OCI-LY1 (cell line): ENCODE data around the gene DACH1.

Source experiments
- H2AFZ ChIP-seq: fragments of 200-600 bp; sonication (generic), shearing (Covaris generic); 2 replicates; pipeline ENCODE4 v1.6.0; 2014; ENCODE audit warnings: antibody characterized with exemption, mild to moderate bottlenecking, low read length
- H3F3A ChIP-seq: fragments of 200-600 bp; sonication (generic), shearing (Covaris generic); 2 replicates; pipeline ENCODE4 v1.6.0; 2014; ENCODE audit warnings: mild to moderate bottlenecking, antibody characterized with exemption, low read length, moderate library complexity; ENCODE audit not compliant: insufficient read depth
- H3K27ac ChIP-seq: fragments of 200-600 bp; sonication (generic); 2 replicates; pipeline ENCODE4 v1.5.1; 2014; ENCODE audit warnings: low read length, mixed run types, mild to moderate bottlenecking, low read depth; ENCODE audit not compliant: poor library complexity, severe bottlenecking
- H3K27me3 ChIP-seq: fragments of 200-600 bp; sonication (generic); 2 replicates; pipeline ENCODE4 v1.6.0; 2014; ENCODE audit warnings: antibody characterized with exemption, mild to moderate bottlenecking, low read length, moderate library complexity; ENCODE audit not compliant: insufficient read depth
- H3K36me3 ChIP-seq: fragments of 200-600 bp; sonication (generic); 2 replicates; pipeline ENCODE4 v1.6.1; 2014; ENCODE audit warnings: mild to moderate bottlenecking, antibody characterized with exemption, low read length, moderate library complexity, mixed read lengths; ENCODE audit not compliant: insufficient read depth
- H3K4me1 ChIP-seq: fragments of 200-600 bp; sonication (generic); 2 replicates; pipeline ENCODE4 v1.5.1; 2014; ENCODE audit warnings: mild to moderate bottlenecking, low read length, moderate library complexity; ENCODE audit not compliant: insufficient read depth, severe bottlenecking
- H3K4me2 ChIP-seq: fragments of 200-600 bp; sonication (generic), shearing (Covaris generic); 2 replicates; pipeline ENCODE4 v1.6.1; 2014; ENCODE audit warnings: low read length
- H3K4me3 ChIP-seq: fragments of 200-600 bp; sonication (generic); 2 replicates; pipeline ENCODE4 v1.5.1; 2014; ENCODE audit warnings: low read length, low read depth, mild to moderate bottlenecking, mixed read lengths; ENCODE audit not compliant: poor library complexity, severe bottlenecking
- H3K79me2 ChIP-seq: fragments of 200-600 bp; shearing (Covaris generic); 2 replicates; pipeline ENCODE4 v1.6.1; 2016; ENCODE audit warnings: mixed run types, low read length, mixed read lengths; ENCODE audit not compliant: insufficient read depth
- H3K9ac ChIP-seq: fragments of 200-600 bp; sonication (generic), shearing (Covaris generic); 2 replicates; pipeline ENCODE4 v1.6.1; 2014; ENCODE audit warnings: mild to moderate bottlenecking, low read length, mixed read lengths
- H3K9me2 ChIP-seq: fragments of 200-600 bp; sonication (generic), shearing (Covaris generic); 2 replicates; pipeline ENCODE4 v1.6.1; 2014; ENCODE audit warnings: low read depth, mild to moderate bottlenecking, low read length, mixed read lengths
- H3K9me3 ChIP-seq: fragments of 200-600 bp; shearing (Covaris generic); 2 replicates; pipeline ENCODE4 v1.6.1; 2014; ENCODE audit warnings: low read length, mixed read lengths
- H4K20me1 ChIP-seq: fragments of 200-600 bp; sonication (generic), shearing (Covaris generic); 2 replicates; pipeline ENCODE4 v1.6.0; 2016; ENCODE audit warnings: mild to moderate bottlenecking, low read length; ENCODE audit not compliant: insufficient read depth
- CTCF ChIP-seq: fragments of 200-600 bp; sonication (generic), shearing (Covaris generic); IDR thresholded peaks from 2 replicates; pipeline ENCODE4 v1.5.1; 2017; ENCODE audit warnings: mild to moderate bottlenecking, antibody characterized with exemption, low read length, moderate library complexity, mixed read lengths
- EZH2 ChIP-seq: fragments of 200-600 bp; sonication (generic), shearing (Covaris generic); IDR thresholded peaks from 2 replicates; pipeline ENCODE4 v1.8.0; 2017; ENCODE audit warnings: borderline replicate concordance, mixed run types, mild to moderate bottlenecking, antibody characterized with exemption, low read length, moderate library complexity, mixed read lengths

The DACH1 gene

DNA sequence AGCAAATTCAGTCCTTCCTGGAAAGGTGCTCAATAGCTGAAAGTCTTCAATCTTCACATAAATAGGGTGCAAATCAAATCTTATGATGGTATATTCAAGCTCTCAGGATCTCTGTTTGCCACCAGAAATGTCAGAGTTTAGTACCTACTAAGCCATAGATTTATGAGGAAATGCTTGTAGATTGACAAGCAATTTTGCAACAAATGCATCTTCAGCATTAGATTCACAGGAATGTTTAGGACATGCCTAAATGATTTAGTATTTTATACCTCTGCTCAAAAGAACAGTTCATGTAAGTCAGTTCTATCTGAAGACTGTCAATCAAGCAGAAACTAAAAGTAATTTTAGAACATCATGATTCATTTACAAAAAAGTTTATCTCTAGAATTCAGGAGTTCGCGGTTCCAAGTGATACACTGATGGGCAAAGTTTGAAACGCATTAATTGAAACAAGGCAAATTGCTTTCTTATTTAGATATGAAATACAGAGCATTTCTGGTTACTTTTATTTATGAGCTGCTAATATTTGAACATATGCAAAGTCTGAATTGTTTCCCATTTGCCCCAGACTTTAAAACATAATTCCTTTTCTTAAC is 65.7 kb downstream of the DACH1 start:
- TF ChIP-seq CTCF, result no peak
- TF ChIP-seq EZH2, result no peak
- H3K9ac ChIP-seq, result no peak overlapping the region
- H3K36me3 ChIP-seq, result no peaks in the 10 kb centered on the region
- no peaks in the 10 kb centered on the region for H3F3A ChIP-seq
- no peaks in the 10 kb centered on the region for H3K79me2 ChIP-seq
- no peaks in the 10 kb centered on the region for H3K4me1 ChIP-seq
- H3K9me2 ChIP-seq, result no peaks in the 10 kb centered on the region
- no peaks in the 10 kb centered on the region for H3K9me3 ChIP-seq
- no peak overlapping the region for H3K4me2 ChIP-seq
- no peaks in the 10 kb centered on the region for H4K20me1 ChIP-seq
- no peak overlapping the region for H3K27ac ChIP-seq
- H3K27me3 ChIP-seq, result no peaks in the 10 kb centered on the region
- no peak overlapping the region for H3K4me3 ChIP-seq
- no peak overlapping the region for H2AFZ ChIP-seq

- H3F3A ChIP-seq, result no peaks in the 10 kb centered on the region
- no peak overlapping the region for H3K4me3 ChIP-seq
- H3K9me3 ChIP-seq, result no peaks in the 10 kb centered on the region
- H3K27ac ChIP-seq, result no peak overlapping the region
- no peak for TF ChIP-seq EZH2
- TF ChIP-seq CTCF, result no peak
- H3K79me2 ChIP-seq, result no peaks in the 10 kb centered on the region
- H3K9me2 ChIP-seq, result no peaks in the 10 kb centered on the region
- H3K9ac ChIP-seq, result no peak overlapping the region
- H2AFZ ChIP-seq, result no peak overlapping the region
- no peaks in the 10 kb centered on the region for H3K4me1 ChIP-seq
- H3K27me3 ChIP-seq, result no peaks in the 10 kb centered on the region
- no peaks in the 10 kb centered on the region for H3K36me3 ChIP-seq
- no peaks in the 10 kb centered on the region for H4K20me1 ChIP-seq
- no peak overlapping the region for H3K4me2 ChIP-seq
Observed at GRCh38 chr13:71799324-71799723, 67.7 kb downstream of the DACH1 start.

- no peaks in the 10 kb centered on the region for H3K4me1 ChIP-seq
- H3K27ac ChIP-seq, result no peak overlapping the region
- H3K9me3 ChIP-seq, result no peaks in the 10 kb centered on the region
- no peaks in the 10 kb centered on the region for H3K36me3 ChIP-seq
- TF ChIP-seq CTCF (no peak), EZH2 (no peak)
- no peaks in the 10 kb centered on the region for H4K20me1 ChIP-seq
- H3K27me3 ChIP-seq, result no peaks in the 10 kb centered on the region
- H3K4me2 ChIP-seq, result no peak overlapping the region
- H3K9me2 ChIP-seq, result no peaks in the 10 kb centered on the region
- no peaks in the 10 kb centered on the region for H3F3A ChIP-seq
- H3K9ac ChIP-seq, result no peak overlapping the region
- H2AFZ ChIP-seq, result no peak overlapping the region
- no peak overlapping the region for H3K4me3 ChIP-seq
- no peaks in the 10 kb centered on the region for H3K79me2 ChIP-seq
Observed at GRCh38 chr13:71798707-71799106, 68.3 kb downstream of the DACH1 start.
